HEK293 (cell line): ENCODE measurements around the gene TNS1.

Experiments used
- CTCF ChIA-PET: fragments of 350-600 bp; formaldehyde crosslinking; extraction: SDS; loops from one replicate; lab custom pipeline; 2021; ENCODE audit warnings: antibody characterized with exemption; lab: Yijun Ruan, JAX
- POLR2A ChIA-PET: fragments of 300-600 bp; formaldehyde crosslinking; extraction: SDS; loops from one replicate; lab custom pipeline; 2020; ENCODE audit warnings: antibody characterized with exemption, inconsistent platforms; lab: Yijun Ruan, JAX
- H3K27ac ChIP-seq: fragments of 200-500 bp; sonication (Bioruptor generic); 2 replicates; pipeline ENCODE4 v1.5.1; 2014; ENCODE audit warnings: low read depth, low read length, control low read depth, inconsistent platforms; ENCODE audit errors: extremely low read depth
- H3K36me3 ChIP-seq, 2 experiments: fragments of 200-500 bp in 1 of 2; sonication (Bioruptor generic) in 1 of 2; 1 replicate in 1 of 2; 2 replicates in 1 of 2; pipeline ENCODE4 v1.5.1; 2014 to 2017; ENCODE audit warnings: inconsistent platforms in 2 of 2, low read length in 2 of 2; ENCODE audit not compliant: control insufficient read depth in 2 of 2, insufficient read depth in 1 of 2
- H3K4me1 ChIP-seq: fragments of 200-500 bp; sonication (Bioruptor generic); 2 replicates; pipeline ENCODE4 v1.5.1; 2014; ENCODE audit warnings: mild to moderate bottlenecking, low read length, inconsistent platforms; ENCODE audit not compliant: control insufficient read depth, insufficient read depth
- H3K4me3 ChIP-seq: 2 replicates; pipeline ENCODE4 v1.5.1; 2011; ENCODE audit warnings: low read depth, mild to moderate bottlenecking, control low read depth, low read length, moderate library complexity
- H3K9me3 ChIP-seq: fragments of 200-500 bp; sonication (Bioruptor generic); 2 replicates; pipeline ENCODE4 v1.5.1; 2014; ENCODE audit warnings: low read depth, low read length, inconsistent platforms; ENCODE audit not compliant: control insufficient read depth, insufficient read depth
- HOXD13 ChIP-seq: sonication (generic); formaldehyde crosslinking; IDR thresholded peaks from 2 replicates; pipeline ENCODE4 v1.8.0; 2022; ENCODE audit warnings: missing genetic modification reagents, borderline replicate concordance
- MEIS1 ChIP-seq: sonication (generic); formaldehyde crosslinking; IDR thresholded peaks from 2 replicates; pipeline ENCODE4 v1.8.1; 2022; ENCODE audit warnings: missing genetic modification reagents, mild to moderate bottlenecking, borderline replicate concordance
- OVOL3 ChIP-seq: fragments of 450-650 bp; formaldehyde crosslinking; IDR thresholded peaks from 2 replicates; pipeline ENCODE4 v1.5.1; 2016; ENCODE audit warnings: missing biosample characterization, missing genetic modification characterization
- PBX3 ChIP-seq: sonication (generic); formaldehyde crosslinking; IDR thresholded peaks from 2 replicates; pipeline ENCODE4 v1.8.1; 2022; ENCODE audit warnings: mild to moderate bottlenecking, moderate library complexity, missing genetic modification reagents
- PRDM10 ChIP-seq: fragments of 450-650 bp; formaldehyde crosslinking; IDR thresholded peaks from 2 replicates; pipeline ENCODE4 v1.5.1; 2016; ENCODE audit warnings: missing biosample characterization, missing genetic modification characterization
- ZBTB7A ChIP-seq: fragments of 450-650 bp; formaldehyde crosslinking; IDR thresholded peaks from 2 replicates; pipeline ENCODE4 v1.5.1; 2016; ENCODE audit warnings: low read depth, missing biosample characterization, missing genetic modification characterization
- ZFP3 ChIP-seq: fragments of 450-650 bp; formaldehyde crosslinking; IDR thresholded peaks from 2 replicates; pipeline ENCODE4 v1.5.1; 2016; ENCODE audit warnings: low read depth, missing biosample characterization, missing genetic modification characterization
- ZNF138 ChIP-seq: fragments of 450-650 bp; formaldehyde crosslinking; IDR thresholded peaks from 2 replicates; pipeline ENCODE4 v1.5.1; 2016; ENCODE audit warnings: missing biosample characterization, missing genetic modification characterization, borderline replicate concordance
- ZNF146 ChIP-seq: fragments of 450-650 bp; formaldehyde crosslinking; IDR thresholded peaks from 2 replicates; pipeline ENCODE4 v1.5.1; 2016; ENCODE audit warnings: missing biosample characterization, missing genetic modification characterization
- ZNF157 ChIP-seq: fragments of 450-650 bp; formaldehyde crosslinking; IDR thresholded peaks from 2 replicates; pipeline ENCODE4 v1.5.1; 2016; ENCODE audit warnings: missing biosample characterization, missing genetic modification characterization
- ZNF26 ChIP-seq: fragments of 450-650 bp; formaldehyde crosslinking; IDR thresholded peaks from 2 replicates; pipeline ENCODE4 v1.5.1; 2016; ENCODE audit warnings: missing biosample characterization, missing genetic modification characterization
- ZNF362 ChIP-seq: fragments of 450-650 bp; formaldehyde crosslinking; IDR thresholded peaks from 2 replicates; pipeline ENCODE4 v1.5.1; 2016; ENCODE audit warnings: missing biosample characterization, missing genetic modification characterization
- ZNF366 ChIP-seq: fragments of 450-650 bp; formaldehyde crosslinking; conservative IDR thresholded peaks from 2 replicates; pipeline ENCODE4 v1.5.1; 2016; ENCODE audit warnings: missing biosample characterization, missing genetic modification characterization
- ZNF521 ChIP-seq: fragments of 450-650 bp; formaldehyde crosslinking; IDR thresholded peaks from 2 replicates; pipeline ENCODE4 v1.5.1; 2017; ENCODE audit warnings: missing biosample characterization, mild to moderate bottlenecking, missing genetic modification characterization
- ZNF600 ChIP-seq: fragments of 450-650 bp; formaldehyde crosslinking; IDR thresholded peaks from 2 replicates; pipeline ENCODE4 v1.5.1; 2016; ENCODE audit warnings: missing biosample characterization, missing genetic modification characterization
- ZNF610 ChIP-seq: fragments of 450-650 bp; formaldehyde crosslinking; IDR thresholded peaks from 2 replicates; pipeline ENCODE4 v1.5.1; 2016; ENCODE audit warnings: missing biosample characterization, missing genetic modification characterization, borderline replicate concordance
- ZNF658 ChIP-seq: fragments of 450-650 bp; formaldehyde crosslinking; IDR thresholded peaks from 2 replicates; pipeline ENCODE4; 2016; ENCODE audit warnings: missing biosample characterization, missing genetic modification characterization
- ZNF777 ChIP-seq: fragments of 450-650 bp; formaldehyde crosslinking; IDR thresholded peaks from 2 replicates; pipeline ENCODE4 v1.5.1; 2017; ENCODE audit warnings: missing biosample characterization, missing genetic modification characterization, borderline replicate concordance
- ZNF791 ChIP-seq: fragments of 450-650 bp; formaldehyde crosslinking; IDR thresholded peaks from 2 replicates; pipeline ENCODE4 v1.5.1; 2016; ENCODE audit warnings: missing biosample characterization, missing genetic modification characterization
- ZSCAN30 ChIP-seq: fragments of 450-650 bp; IDR thresholded peaks from 2 replicates; pipeline ENCODE4 v1.5.1; 2018; ENCODE audit warnings: missing biosample characterization, mild to moderate bottlenecking, missing genetic modification characterization, moderate library complexity

TNS1 gene

GRCh38 chr2:217826991-217827390 is 175.8 kb downstream of the TNS1 start (continued):
- TF ChIP-seq ZNF521, result no peak
- TF ChIP-seq PBX3 (CRISPR knock-in tag), result no peak
- no peak for TF ChIP-seq ZBTB7A (tag by site-specific recombination)

- no peak overlapping the region for H3K4me3 ChIP-seq
- H3K9me3 ChIP-seq, result no peaks in the 10 kb centered on the region
- TF ChIP-seq ZNF26 (tag by site-specific recombination), result no peak
- TF ChIP-seq ZFP3 (tag by site-specific recombination), result no peak
- no peak for TF ChIP-seq ZNF146 (tag by site-specific recombination)
- no peak for TF ChIP-seq ZNF157 (tag by site-specific recombination)
- no peak for TF ChIP-seq ZNF138 (tag by site-specific recombination)
- no peak for TF ChIP-seq ZNF600 (tag by site-specific recombination)
- no peak for TF ChIP-seq HOXD13
- TF ChIP-seq PRDM10 (tag by site-specific recombination), result no peak
- TF ChIP-seq ZNF777 (tag by site-specific recombination), result no peak
- no peak for TF ChIP-seq ZNF362 (tag by site-specific recombination)
- no peak for TF ChIP-seq ZNF366
- no peak for TF ChIP-seq ZSCAN30 (tag by site-specific recombination)
- no peak for TF ChIP-seq PBX3 (CRISPR knock-in tag)
- TF ChIP-seq OVOL3 (tag by site-specific recombination), result no peak
- no peak for TF ChIP-seq ZNF791 (tag by site-specific recombination)
- TF ChIP-seq ZNF658, result no peak
- no peak for TF ChIP-seq MEIS1 (CRISPR knock-in tag)
- TF ChIP-seq ZNF610 (tag by site-specific recombination), result no peak
- POLR2A ChIA-PET, result no interaction called here
- no peaks in the 10 kb centered on the region for H3K36me3 ChIP-seq
- no peaks in the 10 kb centered on the region for H3K4me1 ChIP-seq
- no peak overlapping the region for H3K27ac ChIP-seq
- CTCF ChIA-PET, result interaction anchor here (1.1 to 1.7 kb wide), 3 partner anchors 35 to 62 kb away, joined by 3 to 5 read pairs (median 3); no protein-coding TSS in a partner anchor
Measured at GRCh38 chr2:217826520-217826919, 176.3 kb downstream of the TNS1 start.
